OCI-LY7 (cell line): Measurements from ENCODE around the gene DRG1. TPM values are rescaled to one million over a fixed set of nuclear protein-coding genes. Genes with fewer than 3 reads are reported as not detected.

ENCODE experiments used
- Bru-seq: library from RNA; stranded (reverse); fragments of 400-500 nt; gene quantifications from one replicate; lab custom pipeline; 2021; lab: Mats Ljungman, UMichigan
- BruChase-seq, 2 experiments: library from RNA; stranded (reverse); fragments of 400-500 nt; gene quantifications; one replicate each; lab custom pipeline; 2021; lab: Mats Ljungman, UMichigan
- BruUV-seq: library from RNA; stranded (reverse); fragments of 400-500 nt; replicated peaks from 2 replicates; lab custom pipeline; 2021; lab: Mats Ljungman, UMichigan
- CTCF ChIA-PET: fragments of 300-600 bp; sonication (Branson Sonifier 250); formaldehyde crosslinking; loops from one replicate; lab custom pipeline; 2022; ENCODE audit warnings: antibody characterized with exemption; ENCODE audit not compliant: unreplicated experiment; lab: Charles Lee
- POLR2A ChIA-PET: fragments of 300-600 bp; sonication (Branson Sonifier 250); formaldehyde crosslinking; loops from one replicate; lab custom pipeline; 2022; ENCODE audit warnings: antibody characterized with exemption; lab: Charles Lee
- DNase-seq: peaks from one replicate; pipeline ENCODE4 v3.0.0-alpha.2; 2015; ENCODE audit warnings: low spot score
- H2AFZ ChIP-seq: fragments of 200-600 bp; sonication (generic), shearing (Covaris generic); 2 replicates; pipeline ENCODE4 v1.6.1; 2014; ENCODE audit warnings: mild to moderate bottlenecking, antibody characterized with exemption, low read length, moderate library complexity
- H3K27ac ChIP-seq: fragments of 200-600 bp; sonication (generic); 2 replicates; pipeline ENCODE4 v1.5.1; 2014; ENCODE audit warnings: mixed run types, low read depth, mild to moderate bottlenecking, moderate library complexity, low read length, inconsistent platforms; ENCODE audit not compliant: poor library complexity, severe bottlenecking
- H3K36me3 ChIP-seq: fragments of 200-600 bp; sonication (generic); 2 replicates; pipeline ENCODE4 v1.6.1; 2014; ENCODE audit warnings: mild to moderate bottlenecking, antibody characterized with exemption, low read length, moderate library complexity, mixed read lengths; ENCODE audit not compliant: insufficient read depth
- H3K4me1 ChIP-seq: fragments of 200-600 bp; sonication (generic); 2 replicates; pipeline ENCODE4 v1.5.1; 2014; ENCODE audit warnings: mild to moderate bottlenecking, low read length; ENCODE audit not compliant: insufficient read depth, poor library complexity, severe bottlenecking
- H3K4me2 ChIP-seq: fragments of 200-600 bp; sonication (generic); 2 replicates; pipeline ENCODE4 v1.6.1; 2014; ENCODE audit warnings: mild to moderate bottlenecking, low read length
- H3K4me3 ChIP-seq: fragments of 200-600 bp; sonication (generic); 2 replicates; pipeline ENCODE4 v1.5.1; 2014; ENCODE audit warnings: mild to moderate bottlenecking, low read depth, low read length; ENCODE audit not compliant: poor library complexity, severe bottlenecking
- H3K79me2 ChIP-seq: fragments of 200-600 bp; sonication (generic); 2 replicates; pipeline ENCODE4 v1.6.1; 2016; ENCODE audit warnings: low read depth, mild to moderate bottlenecking, low read length, moderate library complexity, mixed read lengths; ENCODE audit not compliant: insufficient read depth
- H3K9me2 ChIP-seq: fragments of 200-600 bp; sonication (generic); 2 replicates; pipeline ENCODE4 v1.6.1; 2016; ENCODE audit warnings: mild to moderate bottlenecking, low read length, mixed read lengths; ENCODE audit not compliant: insufficient read depth
- H3K9me3 ChIP-seq: fragments of 200-600 bp; sonication (generic); 2 replicates; pipeline ENCODE4 v1.6.1; 2014; ENCODE audit warnings: mild to moderate bottlenecking, mixed run types, low read length, mixed read lengths
- H4K20me1 ChIP-seq: fragments of 200-600 bp; sonication (generic); 2 replicates; pipeline ENCODE4 v1.6.1; 2014; ENCODE audit warnings: mild to moderate bottlenecking, antibody characterized with exemption, low read length, moderate library complexity, mixed read lengths; ENCODE audit not compliant: insufficient read depth
- EZH2phosphoT487 ChIP-seq: fragments of 200-600 bp; sonication (generic); IDR thresholded peaks from 2 replicates; pipeline ENCODE4 v1.6.1; 2018; ENCODE audit warnings: low read depth, borderline replicate concordance, mild to moderate bottlenecking, mixed run types, antibody characterized with exemption, low read length, moderate library complexity, mixed read lengths
- intact Hi-C: fragments of 100-400 bp; cut with micrococcal nuclease; formaldehyde crosslinking; loops from one replicate; pipeline ENCODE4 v1.10.0; 2022; ENCODE audit not compliant: unreplicated experiment
- long read RNA-seq: library from polyadenylated mRNA; stranded (forward); transcript quantifications from one replicate; pipeline ENCODE4 v2.0.0, GENCODE V29; 2022
- total RNA-seq, 2 experiments: library from RNA; depleted of rRNA in 1 of 2; stranded (reverse); fragments of >200 nt in 1 of 2; shearing (Covaris generic) in 1 of 2; gene quantifications; 2 replicates each; pipeline ENCODE4 v1.2.3, GENCODE V29; 2014 to 2022
- TF ChIP-seq, protein P1 (sequence below): fragments of 200-600 bp; sonication (generic); conservative IDR thresholded peaks from 2 replicates; pipeline ENCODE4 v1.5.1; 2014; ENCODE audit warnings: mild to moderate bottlenecking, antibody characterized with exemption, low read length, moderate library complexity, mixed read lengths

The DRG1 gene, protein sequence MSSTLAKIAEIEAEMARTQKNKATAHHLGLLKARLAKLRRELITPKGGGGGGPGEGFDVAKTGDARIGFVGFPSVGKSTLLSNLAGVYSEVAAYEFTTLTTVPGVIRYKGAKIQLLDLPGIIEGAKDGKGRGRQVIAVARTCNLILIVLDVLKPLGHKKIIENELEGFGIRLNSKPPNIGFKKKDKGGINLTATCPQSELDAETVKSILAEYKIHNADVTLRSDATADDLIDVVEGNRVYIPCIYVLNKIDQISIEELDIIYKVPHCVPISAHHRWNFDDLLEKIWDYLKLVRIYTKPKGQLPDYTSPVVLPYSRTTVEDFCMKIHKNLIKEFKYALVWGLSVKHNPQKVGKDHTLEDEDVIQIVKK
- total RNA-seq (2014; rRNA removed; shearing (Covaris generic)) (59.4 and 62.4 TPM in 2 replicates), total RNA-seq (2022) (87.0 and 89.4 TPM in 2 replicates), Bru-seq, nascent RNA (percentile 68 among the genes with signal in this experiment), BruChase-seq, experiment 1, labeled RNA remaining after a 6-hour chase (percentile 65 among the genes with signal in this experiment), BruChase-seq, experiment 2, labeled RNA remaining after a 2-hour chase (percentile 67 among the genes with signal in this experiment)
- long read RNA-seq, transcript DRG1-201 (9 exons, 1,746 nt), result major isoform, 81 of 143 reads
- long read RNA-seq, partial matches to known transcripts, result 0 of 143 reads
- long read RNA-seq, other reads (novel, unspliced or antisense), result 62 of 143 reads

DNA sequence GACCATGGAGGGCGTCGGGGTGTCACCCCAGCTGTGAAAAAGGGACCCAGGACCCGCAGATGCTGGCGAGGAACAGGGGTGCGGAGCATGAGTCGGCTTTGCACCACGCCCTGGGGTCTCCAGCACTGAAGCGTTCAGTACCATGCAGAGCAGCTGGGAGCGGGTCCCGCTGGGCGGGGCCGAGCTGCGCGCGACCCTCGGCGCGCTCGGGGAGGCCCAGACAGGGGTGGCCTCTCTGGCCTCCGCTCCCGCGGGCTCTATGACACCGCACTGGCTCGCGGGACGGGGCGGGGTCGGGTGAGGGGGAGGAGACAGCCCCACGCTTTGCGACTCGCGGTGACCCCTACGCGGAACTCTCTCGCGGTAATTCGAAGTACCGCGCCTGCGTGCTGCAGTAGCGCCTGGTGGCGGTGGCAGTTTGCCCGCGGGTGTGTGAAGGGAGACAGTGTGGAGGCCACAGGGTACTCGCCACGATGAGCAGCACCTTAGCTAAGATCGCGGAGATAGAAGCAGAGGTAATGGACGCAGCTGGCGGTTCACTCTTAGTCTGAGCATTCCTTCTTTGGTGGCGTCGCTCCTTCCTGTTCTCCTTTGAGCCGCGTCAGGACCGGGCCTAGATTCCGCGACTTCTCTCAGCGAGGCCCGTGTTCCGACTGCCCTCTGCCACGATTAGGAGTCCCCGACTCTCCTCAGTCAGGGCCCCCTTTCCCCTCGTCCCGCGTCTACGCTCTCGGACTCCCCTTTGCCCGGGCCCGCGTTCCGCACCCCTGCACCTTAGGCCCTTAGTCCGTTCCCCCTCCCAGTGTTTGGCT lies at the start of gene DRG1:
DRG1 (plus strand) TSS at position 394 of the 812 bp plus-strand sequence; CDS start at position 474, 80 bp downstream.
- BruUV-seq, result no TSS peak
- Histone ChIP-seq H3K4me3 (peak within 1 kb of the TSS; percentile 92), H3K79me2 (peaks cover 41% of the 10 kb centered on the region), H3K27ac (peak within 1 kb of the TSS; percentile 54), H3K9me3 (no peaks in the 10 kb centered on the region), H3K36me3 (peaks cover 35% of the 10 kb centered on the region), H3K9me2 (no peaks in the 10 kb centered on the region), H3K4me2 (peak within 1 kb of the TSS; percentile 91), H3K4me1 (peaks cover 21% of the 10 kb centered on the region), H4K20me1 (no peaks in the 10 kb centered on the region), H2AFZ (peak within 1 kb of the TSS; percentile 90)
- TF ChIP-seq, protein P1, sequence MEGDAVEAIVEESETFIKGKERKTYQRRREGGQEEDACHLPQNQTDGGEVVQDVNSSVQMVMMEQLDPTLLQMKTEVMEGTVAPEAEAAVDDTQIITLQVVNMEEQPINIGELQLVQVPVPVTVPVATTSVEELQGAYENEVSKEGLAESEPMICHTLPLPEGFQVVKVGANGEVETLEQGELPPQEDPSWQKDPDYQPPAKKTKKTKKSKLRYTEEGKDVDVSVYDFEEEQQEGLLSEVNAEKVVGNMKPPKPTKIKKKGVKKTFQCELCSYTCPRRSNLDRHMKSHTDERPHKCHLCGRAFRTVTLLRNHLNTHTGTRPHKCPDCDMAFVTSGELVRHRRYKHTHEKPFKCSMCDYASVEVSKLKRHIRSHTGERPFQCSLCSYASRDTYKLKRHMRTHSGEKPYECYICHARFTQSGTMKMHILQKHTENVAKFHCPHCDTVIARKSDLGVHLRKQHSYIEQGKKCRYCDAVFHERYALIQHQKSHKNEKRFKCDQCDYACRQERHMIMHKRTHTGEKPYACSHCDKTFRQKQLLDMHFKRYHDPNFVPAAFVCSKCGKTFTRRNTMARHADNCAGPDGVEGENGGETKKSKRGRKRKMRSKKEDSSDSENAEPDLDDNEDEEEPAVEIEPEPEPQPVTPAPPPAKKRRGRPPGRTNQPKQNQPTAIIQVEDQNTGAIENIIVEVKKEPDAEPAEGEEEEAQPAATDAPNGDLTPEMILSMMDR, result no peak; the same call in 1 of the 2 replicates
- TF ChIP-seq EZH2phosphoT487, result no peak
- intact Hi-C loops, result loop anchor here (1.0 kb wide), 2 partner anchors 53 to 97 kb away; partner anchors contain the start of genes PATZ1 and SFI1
- ChIA-PET POLR2A (interaction anchor here (0.6 to 0.9 kb wide), 4 partner anchors 9 to 103 kb away, joined by 3 to 4 read pairs (median 4); partner anchors contain the start of gene PATZ1), CTCF (no interaction called here)
- DNase-seq, result peak; percentile 97

DNA sequence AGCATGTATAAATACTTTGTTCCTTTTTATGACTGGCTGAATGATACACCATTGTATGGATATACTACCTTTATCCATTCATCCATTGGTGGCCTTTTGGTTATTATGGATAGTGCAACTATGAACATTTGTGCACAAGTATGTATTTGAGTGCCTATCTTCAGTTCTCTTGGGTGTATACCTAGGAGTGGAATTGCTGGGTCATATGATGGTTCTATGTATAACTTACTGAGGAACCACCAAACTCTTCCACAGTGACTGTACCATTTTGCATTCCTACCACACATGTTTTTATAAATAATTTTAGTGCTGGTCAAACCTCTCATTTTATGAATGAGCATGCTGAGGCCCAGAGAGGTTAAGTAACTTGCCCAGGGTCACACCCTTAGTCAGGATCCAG lies 49.4 kb upstream of the DRG1 start:
- no peak for TF ChIP-seq EZH2phosphoT487
- Histone ChIP-seq H3K9me2 (no peaks in the 10 kb centered on the region), H3K27ac (no peak overlapping the region), H3K9me3 (no peaks in the 10 kb centered on the region), H3K4me3 (no peak overlapping the region), H3K4me2 (no peak overlapping the region), H3K36me3 (peaks cover 4% of the 10 kb centered on the region), H2AFZ (no peak overlapping the region), H4K20me1 (no peaks in the 10 kb centered on the region; the same call in 1 of the 2 replicates), H3K4me1 (peaks cover 6% of the 10 kb centered on the region), H3K79me2 (peaks cover 9% of the 10 kb centered on the region)
- ChIA-PET POLR2A (no interaction called here), CTCF (no interaction called here)
- intact Hi-C loops, result loop anchor here (5.0 kb wide), 1 partner anchor 142 kb away; no protein-coding TSS in a partner anchor
- no peak for DNase-seq
- BruUV-seq, result no TSS peak

DNA sequence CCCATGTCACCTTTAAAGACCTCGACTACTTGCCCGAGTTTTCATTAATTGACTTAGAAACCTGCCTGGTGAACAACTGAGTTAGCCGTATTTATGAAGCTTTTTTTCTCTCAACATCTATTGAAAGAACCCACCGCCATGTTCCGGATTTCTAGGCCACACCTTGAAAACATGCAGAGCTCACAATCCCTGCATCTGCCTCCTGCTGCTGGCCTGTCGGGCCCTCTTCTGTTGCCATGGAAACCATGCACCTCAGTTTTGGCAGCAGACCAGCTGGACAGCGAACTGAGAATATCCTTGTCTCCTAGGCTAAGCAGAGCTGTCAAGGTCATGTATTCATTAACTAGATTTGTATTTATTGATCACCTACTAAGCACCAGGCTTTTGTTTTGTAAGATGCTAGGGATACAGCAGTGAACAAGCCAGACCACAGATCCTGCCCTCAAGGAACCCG lies 49.0 kb upstream of the DRG1 start:
- no peak overlapping the region for H3K4me3 ChIP-seq
- H2AFZ ChIP-seq, result no peak overlapping the region
- H3K36me3 ChIP-seq, result no peaks in the 10 kb centered on the region
- no peaks in the 10 kb centered on the region for H3K9me3 ChIP-seq
- ChIA-PET POLR2A (no interaction called here), CTCF (no interaction called here)
- no peak overlapping the region for H3K27ac ChIP-seq
- H4K20me1 ChIP-seq, result no peaks in the 10 kb centered on the region
- H3K9me2 ChIP-seq, result no peaks in the 10 kb centered on the region
- H3K4me1 ChIP-seq, result peaks cover 6% of the 10 kb centered on the region
- H3K4me2 ChIP-seq, result no peak overlapping the region
- TSS peak; percentile 37 for BruUV-seq
- H3K79me2 ChIP-seq, result peaks cover 5% of the 10 kb centered on the region; the same call in 1 of the 2 replicates
- no peak for DNase-seq
- intact Hi-C loops, result no loop called here
- TF ChIP-seq EZH2phosphoT487, result no peak
- TF ChIP-seq, protein P1, result no peak
